Trophoblast cell (in vitro differentiated cells and primary cell): ENCODE measurements around the gene BUB1.

Experiments
- DNase-seq, 2 donors: peaks; one replicate each; pipeline ENCODE4 v3.0.0-alpha.2; 2016
- H2AFZ ChIP-seq: 2 replicates; pipeline ENCODE4 v1.6.1; 2013; ENCODE audit warnings: low read length, moderate library complexity, mild to moderate bottlenecking; ENCODE audit not compliant: insufficient read depth, poor library complexity
- H2AK5ac ChIP-seq: 2 replicates; pipeline ENCODE4 v1.6.1; 2013; ENCODE audit warnings: mild to moderate bottlenecking, low read length
- H2BK120ac ChIP-seq: 2 replicates; pipeline ENCODE4 v1.6.1; 2013; ENCODE audit warnings: low read length, mild to moderate bottlenecking, moderate library complexity; ENCODE audit not compliant: insufficient read depth, poor library complexity
- H2BK12ac ChIP-seq: 2 replicates; pipeline ENCODE4 v1.6.1; 2013; ENCODE audit warnings: mild to moderate bottlenecking, low read length, moderate library complexity
- H2BK5ac ChIP-seq: 2 replicates; pipeline ENCODE4 v1.6.1; 2013; ENCODE audit warnings: low read length, low read depth, moderate library complexity, mild to moderate bottlenecking; ENCODE audit not compliant: poor library complexity
- H3K14ac ChIP-seq: 2 replicates; pipeline ENCODE4 v1.6.1; 2013; ENCODE audit warnings: mild to moderate bottlenecking, low read length
- H3K18ac ChIP-seq: 2 replicates; pipeline ENCODE4 v1.6.1; 2013; ENCODE audit warnings: mild to moderate bottlenecking, low read length
- H3K23ac ChIP-seq: 2 replicates; pipeline ENCODE4 v1.6.1; 2013; ENCODE audit warnings: low read length
- H3K27ac ChIP-seq: 2 replicates; pipeline ENCODE4 v1.5.1; 2013; ENCODE audit warnings: low read depth, mild to moderate bottlenecking, inconsistent platforms, low read length, moderate library complexity
- H3K27me3 ChIP-seq: 2 replicates; pipeline ENCODE4 v1.6.1; 2013; ENCODE audit warnings: inconsistent platforms, mild to moderate bottlenecking, low read length, moderate library complexity; ENCODE audit not compliant: insufficient read depth
- H3K36me3 ChIP-seq, 2 experiments: 1 replicate in 1 of 2; 2 replicates in 1 of 2; pipeline ENCODE4 v1.6.1; 2013; ENCODE audit warnings: low read length in 2 of 2, mild to moderate bottlenecking in 2 of 2, moderate library complexity in 1 of 2; ENCODE audit not compliant: insufficient read depth in 2 of 2, control insufficient read depth in 1 of 2
- H3K4ac ChIP-seq: 2 replicates; pipeline ENCODE4 v1.6.1; 2013; ENCODE audit warnings: low read depth, mild to moderate bottlenecking, low read length, moderate library complexity
- H3K4me1 ChIP-seq, 2 experiments: 1 replicate in 1 of 2; 2 replicates in 1 of 2; pipeline ENCODE4 v1.6.1; 2013; ENCODE audit warnings: low read length in 2 of 2, mild to moderate bottlenecking in 2 of 2, moderate library complexity in 1 of 2; ENCODE audit not compliant: insufficient read depth in 2 of 2, control insufficient read depth in 1 of 2
- H3K4me2 ChIP-seq: 2 replicates; pipeline ENCODE4 v1.6.1; 2013; ENCODE audit warnings: inconsistent platforms, mild to moderate bottlenecking, low read length, moderate library complexity
- H3K4me3 ChIP-seq: 2 replicates; pipeline ENCODE4 v1.5.1; 2013; ENCODE audit warnings: mild to moderate bottlenecking, low read depth, low read length, inconsistent platforms
- H3K79me1 ChIP-seq: one replicate; pipeline ENCODE4 v1.6.1; 2013; ENCODE audit warnings: low read length
- H3K79me2 ChIP-seq: 2 replicates; pipeline ENCODE4 v1.6.1; 2013; ENCODE audit warnings: low read length, mild to moderate bottlenecking; ENCODE audit not compliant: control insufficient read depth, insufficient read depth, poor library complexity
- H3K9ac ChIP-seq: 2 replicates; pipeline ENCODE4 v1.6.1; 2013; ENCODE audit warnings: mild to moderate bottlenecking, low read length
- H3K9me3 ChIP-seq: 2 replicates; pipeline ENCODE4 v1.6.1; 2013; ENCODE audit warnings: low read depth, mild to moderate bottlenecking, control low read depth, inconsistent platforms, low read length; ENCODE audit not compliant: insufficient read depth
- H4K12ac ChIP-seq: 2 replicates; pipeline ENCODE4 v1.6.1; 2013; ENCODE audit warnings: low read depth, mild to moderate bottlenecking, low read length, moderate library complexity
- H4K8ac ChIP-seq: 2 replicates; pipeline ENCODE4 v1.6.1; 2013; ENCODE audit warnings: low read depth, mild to moderate bottlenecking, low read length, moderate library complexity
- H4K91ac ChIP-seq: one replicate; pipeline ENCODE4 v1.6.1; 2013; ENCODE audit warnings: low read depth, mild to moderate bottlenecking, low read length, moderate library complexity
- WGBS: extraction: QIAGEN DNeasy Blood & Tissue Kit; methylation state at CpG from one replicate; pipeline ENCODE4 v1.1.7; 2013; ENCODE audit warnings: missing lambda C conversion rate; ENCODE audit not compliant: insufficient read length, insufficient coverage; ENCODE audit errors: extremely low coverage; 5-methylcytosine and 5-hydroxymethylcytosine counted together

BUB1 gene

DNA sequence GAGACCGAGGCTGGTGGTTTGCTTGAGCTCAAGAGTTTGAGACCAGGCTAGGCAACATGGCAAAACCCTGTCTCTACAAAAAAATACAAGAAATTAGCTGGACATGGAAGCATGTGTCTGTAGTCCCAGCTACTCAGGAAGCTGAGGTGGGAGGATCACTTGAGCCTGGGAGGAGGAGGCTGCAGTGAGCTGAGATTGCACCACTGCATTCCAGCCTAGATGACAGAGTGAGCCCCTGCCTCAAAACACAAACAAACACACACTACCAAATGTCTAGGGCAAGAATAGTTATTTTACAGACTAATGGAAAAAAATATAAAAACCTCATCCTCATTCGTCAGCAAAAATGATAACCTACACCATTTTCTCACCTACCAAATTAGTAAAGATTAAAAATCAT lies 15.3 kb downstream of the BUB1 start:
- no peaks in the 10 kb centered on the region for H3K79me2 ChIP-seq
- H4K91ac ChIP-seq = no peak overlapping the region
- no peak overlapping the region for H3K4ac ChIP-seq
- H3K79me1 ChIP-seq = no peaks in the 10 kb centered on the region
- no peak overlapping the region for H2BK12ac ChIP-seq
- no peak overlapping the region for H2BK5ac ChIP-seq
- WGBS = 100% methylated on average over 1 of the region's 2 CpGs
- H3K14ac ChIP-seq = no peak overlapping the region
- H4K8ac ChIP-seq = no peak overlapping the region
- H3K4me2 ChIP-seq = no peak overlapping the region
- H3K36me3 ChIP-seq = peaks cover 15 to 24% of the 10 kb centered on the region in 2 experiments
- H3K4me1 ChIP-seq = no peaks in the 10 kb centered on the region
- H4K12ac ChIP-seq = no peak overlapping the region
- no peak overlapping the region for H2AK5ac ChIP-seq
- H2BK120ac ChIP-seq = no peak overlapping the region
- no peak overlapping the region for H3K4me3 ChIP-seq
- no peak overlapping the region for H2AFZ ChIP-seq
- no peak overlapping the region for H3K23ac ChIP-seq
- no peaks in the 10 kb centered on the region for H3K9me3 ChIP-seq
- no peak overlapping the region for H3K18ac ChIP-seq
- H3K27ac ChIP-seq = no peak overlapping the region
- no peak for DNase-seq
- H3K27me3 ChIP-seq = no peaks in the 10 kb centered on the region
- no peak overlapping the region for H3K9ac ChIP-seq

DNA sequence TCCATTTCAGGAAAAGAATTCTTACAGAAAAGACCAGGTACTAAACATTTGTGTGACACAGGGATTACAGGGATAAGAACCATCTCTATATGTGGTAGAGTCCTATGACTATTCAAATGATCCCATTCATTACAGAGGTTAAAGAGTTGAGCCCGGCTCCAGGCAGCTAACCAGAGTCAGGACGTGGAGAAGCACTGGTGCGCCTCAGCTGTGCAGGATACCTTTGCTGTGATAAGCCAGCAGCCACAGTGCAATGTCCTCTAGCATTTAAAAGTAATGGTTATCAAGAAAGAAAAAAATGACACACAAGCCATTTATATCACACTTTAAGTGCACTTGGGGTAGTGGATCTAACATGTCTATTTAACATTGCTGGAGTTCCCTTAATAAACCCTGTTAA lies 17.3 kb downstream of the BUB1 start:
- Histone ChIP-seq H3K23ac (no peak overlapping the region), H3K9me3 (no peaks in the 10 kb centered on the region), H3K79me1 (no peaks in the 10 kb centered on the region), H3K18ac (no peak overlapping the region), H2BK120ac (no peak overlapping the region), H2BK12ac (no peak overlapping the region), H3K14ac (no peak overlapping the region), H2BK5ac (no peak overlapping the region), H3K9ac (no peak overlapping the region), H3K36me3 (peaks cover 15 to 22% of the 10 kb centered on the region in 2 experiments), H2AFZ (no peak overlapping the region), H3K4me1 (no peaks in the 10 kb centered on the region), H3K4me3 (no peak overlapping the region), H4K8ac (no peak overlapping the region), H3K79me2 (no peaks in the 10 kb centered on the region), H3K27ac (no peak overlapping the region), H3K4me2 (no peak overlapping the region), H3K27me3 (no peaks in the 10 kb centered on the region), H3K4ac (no peak overlapping the region), H4K12ac (no peak overlapping the region), H2AK5ac (no peak overlapping the region), H4K91ac (no peak overlapping the region)
- no CpG with 5 or more reads among the region's 3 CpGs for WGBS
- no peak for DNase-seq

GRCh38 chr2:110659248-110659647 lies 18.6 kb downstream of the BUB1 start:
- H3K36me3 ChIP-seq = peaks cover 15 to 22% of the 10 kb centered on the region in 2 experiments
- H4K12ac ChIP-seq = no peak overlapping the region
- no peak overlapping the region for H3K23ac ChIP-seq
- no peak overlapping the region for H3K4ac ChIP-seq
- no peak overlapping the region for H2BK12ac ChIP-seq
- peak in 1 of 2 donors; percentile 32 for DNase-seq
- H4K91ac ChIP-seq = no peak overlapping the region
- no peaks in the 10 kb centered on the region for H3K79me1 ChIP-seq
- H3K9me3 ChIP-seq = no peaks in the 10 kb centered on the region
- no peak overlapping the region for H2AK5ac ChIP-seq
- no peak overlapping the region for H3K27ac ChIP-seq
- H3K14ac ChIP-seq = no peak overlapping the region
- H3K79me2 ChIP-seq = no peaks in the 10 kb centered on the region
- no peak overlapping the region for H3K4me3 ChIP-seq
- no peaks in the 10 kb centered on the region for H3K4me1 ChIP-seq
- H2BK5ac ChIP-seq = no peak overlapping the region
- H4K8ac ChIP-seq = no peak overlapping the region
- H2BK120ac ChIP-seq = no peak overlapping the region
- H3K18ac ChIP-seq = no peak overlapping the region
- no peak overlapping the region for H2AFZ ChIP-seq
- WGBS = no CpG with 5 or more reads among the region's 2 CpGs
- H3K9ac ChIP-seq = no peak overlapping the region
- H3K4me2 ChIP-seq = no peak overlapping the region
- no peaks in the 10 kb centered on the region for H3K27me3 ChIP-seq

DNA sequence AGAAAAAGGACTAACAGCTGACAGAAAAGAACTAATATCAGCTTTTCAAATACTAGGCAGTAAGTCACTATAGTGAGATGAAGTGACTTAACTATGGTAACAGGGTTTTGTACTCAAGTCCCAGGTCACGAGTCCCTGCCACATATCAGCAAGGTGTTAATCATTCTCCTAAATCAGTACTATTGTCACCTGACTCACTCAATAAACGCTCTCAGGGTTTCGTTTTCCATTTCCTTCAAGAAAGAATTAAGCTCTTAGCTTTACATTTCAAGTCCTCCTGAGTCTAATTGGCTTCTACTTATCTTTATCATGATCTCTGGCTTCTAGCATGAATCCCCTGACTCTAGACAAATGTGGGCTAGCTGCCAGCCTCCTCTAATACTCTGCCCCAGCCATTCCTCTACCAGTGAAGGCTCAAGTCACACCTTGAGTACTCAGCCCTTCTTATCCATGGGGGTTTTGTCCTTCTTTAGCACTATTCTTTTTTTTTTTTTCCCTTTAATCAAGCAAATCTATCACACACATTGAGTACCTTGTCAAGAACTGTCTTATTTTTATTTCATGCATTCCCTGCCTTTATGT lies 20.0 kb downstream of the BUB1 start:
- no peak overlapping the region for H4K12ac ChIP-seq
- no peak overlapping the region for H3K9ac ChIP-seq
- H4K91ac ChIP-seq = no peak overlapping the region
- no peak overlapping the region for H4K8ac ChIP-seq
- no peak overlapping the region for H3K18ac ChIP-seq
- H2BK12ac ChIP-seq = no peak overlapping the region
- H3K4ac ChIP-seq = no peak overlapping the region
- H3K4me1 ChIP-seq = no peaks in the 10 kb centered on the region
- H3K14ac ChIP-seq = no peak overlapping the region
- H2BK120ac ChIP-seq = no peak overlapping the region
- H3K27me3 ChIP-seq = no peaks in the 10 kb centered on the region
- WGBS = no CpG with 5 or more reads among the region's 3 CpGs
- H3K79me2 ChIP-seq = no peaks in the 10 kb centered on the region
- H2AFZ ChIP-seq = no peak overlapping the region
- H3K36me3 ChIP-seq = peaks cover 21 to 28% of the 10 kb centered on the region in 2 experiments
- H3K79me1 ChIP-seq = no peaks in the 10 kb centered on the region
- H3K23ac ChIP-seq = no peak overlapping the region
- no peak overlapping the region for H3K4me3 ChIP-seq
- no peak overlapping the region for H2BK5ac ChIP-seq
- no peak overlapping the region for H3K4me2 ChIP-seq
- no peaks in the 10 kb centered on the region for H3K9me3 ChIP-seq
- H3K27ac ChIP-seq = no peak overlapping the region
- no peak for DNase-seq
- no peak overlapping the region for H2AK5ac ChIP-seq
